H1 (cell line): ENCODE measurements around the gene TRAF3. TPM values are rescaled to one million over a fixed set of nuclear protein-coding genes. Genes with fewer than 3 reads are reported as not detected.

Source experiments
- CTCF ChIA-PET: fragments of 300-600 bp; sonication (Branson Sonifier 250); formaldehyde crosslinking; loops from one replicate; lab custom pipeline; 2021; ENCODE audit not compliant: partially characterized antibody; lab: Charles Lee
- POLR2A ChIA-PET: fragments of 300-600 bp; sonication (Branson Sonifier 250); formaldehyde crosslinking; loops from one replicate; lab custom pipeline; 2021; ENCODE audit warnings: inconsistent platforms; ENCODE audit not compliant: partially characterized antibody; lab: Charles Lee
- DNase-seq, 2 experiments: peaks; one replicate each; pipeline versions ENCODE4 v3.0.0 to v3.0.0-alpha.2; 2010 to 2022; ENCODE audit warnings: low spot score in 2 of 2, low read depth in 1 of 2, mixed read lengths in 1 of 2
- FAIRE-seq: peaks from 2 replicates; lab custom pipeline; 2011; peaks lifted over from hg19 to GRCh38; lab: Jason Lieb, UNC
- H2AFZ ChIP-seq: 2 replicates; pipeline ENCODE4 v1.8.1; 2012; ENCODE audit warnings: low read length, inconsistent platforms
- H2AK5ac ChIP-seq: 2 replicates; pipeline ENCODE4 v1.6.1; 2013; ENCODE audit warnings: low read depth, low read length
- H2BK120ac ChIP-seq: replicated peaks from 2 replicates; pipeline ENCODE3; 2013; ENCODE audit warnings: low read depth, low read length, inconsistent platforms
- H2BK12ac ChIP-seq: 2 replicates; pipeline ENCODE4 v1.6.1; 2013; ENCODE audit warnings: low read depth, low read length
- H2BK15ac ChIP-seq: 2 replicates; pipeline ENCODE4 v1.6.1; 2013; ENCODE audit warnings: low read length
- H2BK20ac ChIP-seq: 2 replicates; pipeline ENCODE4 v1.6.1; 2013; ENCODE audit warnings: low read length
- H2BK5ac ChIP-seq: 2 replicates; pipeline ENCODE4 v1.6.1; 2013; ENCODE audit warnings: low read depth, low read length
- H3K14ac ChIP-seq: 2 replicates; pipeline ENCODE4 v1.6.1; 2013; ENCODE audit warnings: inconsistent platforms; ENCODE audit not compliant: insufficient read length
- H3K18ac ChIP-seq: 2 replicates; pipeline ENCODE4 v1.6.1; 2013; ENCODE audit warnings: low read length; ENCODE audit errors: extremely low read depth
- H3K23ac ChIP-seq: 2 replicates; pipeline ENCODE4 v1.6.1; 2013; ENCODE audit warnings: inconsistent platforms; ENCODE audit not compliant: insufficient read length
- H3K23me2 ChIP-seq: 2 replicates; pipeline ENCODE4 v1.6.1; 2013; ENCODE audit warnings: low read depth, low read length
- H3K27ac ChIP-seq: 2 replicates; pipeline ENCODE4 v1.6.1; 2011; ENCODE audit warnings: low read depth, low read length, inconsistent platforms
- H3K27me3 ChIP-seq, 4 experiments: replicated peaks in 1 of 4; 1 replicate in 1 of 4; 2 replicates in 3 of 4; pipeline versions ENCODE4 v1.6.1 to v1.8.1; 2011 to 2013; ENCODE audit warnings: low read length in 3 of 4, mild to moderate bottlenecking in 3 of 4, inconsistent platforms in 2 of 4, mixed read lengths in 2 of 4, moderate library complexity in 1 of 4; ENCODE audit not compliant: control insufficient read depth in 3 of 4, insufficient read depth in 3 of 4; ENCODE audit errors: extremely low read depth in 1 of 4
- H3K36me3 ChIP-seq, 4 experiments: 2 replicates each; pipeline versions ENCODE4 v1.6.1 to v1.8.1; 2011 to 2013; ENCODE audit warnings: mild to moderate bottlenecking in 4 of 4, low read length in 3 of 4, moderate library complexity in 2 of 4, control low read depth in 1 of 4, inconsistent platforms in 1 of 4; ENCODE audit not compliant: insufficient read depth in 4 of 4, control insufficient read depth in 2 of 4
- H3K4ac ChIP-seq: replicated peaks from 2 replicates; pipeline ENCODE3; 2013; ENCODE audit warnings: low read length, low read depth, mixed read lengths, inconsistent platforms; ENCODE audit not compliant: insufficient read length
- H3K4me1 ChIP-seq, 4 experiments: replicated peaks in 1 of 4; 1 replicate in 1 of 4; 2 replicates in 3 of 4; pipeline versions ENCODE4 v1.6.1 to v1.8.1; 2011 to 2013; ENCODE audit warnings: low read length in 3 of 4, inconsistent platforms in 2 of 4, mixed read lengths in 1 of 4; ENCODE audit not compliant: insufficient read depth in 4 of 4, control insufficient read depth in 3 of 4
- H3K4me2 ChIP-seq, 2 experiments: 2 replicates each; pipeline versions ENCODE4 v1.6.1 to v1.8.1; 2011 to 2013; ENCODE audit warnings: low read depth in 2 of 2, low read length in 2 of 2, control low read depth in 1 of 2, inconsistent platforms in 1 of 2, mild to moderate bottlenecking in 1 of 2; ENCODE audit not compliant: insufficient read depth in 1 of 2
- H3K4me3 ChIP-seq, 4 experiments: fragments of 200-600, 300-600 bp in 1 of 4; sonication (generic), shearing (Covaris generic), sonication (Bioruptor Twin) in 1 of 4; 2 replicates each; pipeline versions ENCODE4 v1.5.1 to v1.8.1; 2011 to 2016; ENCODE audit warnings: low read length in 4 of 4, low read depth in 3 of 4, control low read depth in 2 of 4, inconsistent platforms in 2 of 4, mild to moderate bottlenecking in 2 of 4, mixed read lengths in 1 of 4, moderate library complexity in 1 of 4; ENCODE audit not compliant: insufficient read depth in 2 of 4; ENCODE audit errors: extremely low read depth in 1 of 4
- H3K56ac ChIP-seq: replicated peaks from 2 replicates; pipeline ENCODE3; 2013; ENCODE audit warnings: low read depth, mild to moderate bottlenecking, mixed read lengths, low read length, inconsistent platforms; ENCODE audit not compliant: insufficient read length
- H3K79me1 ChIP-seq: 2 replicates; pipeline ENCODE4 v1.6.1; 2013; ENCODE audit warnings: low read depth, low read length, control low read depth
- H3K79me2 ChIP-seq, 2 experiments: 2 replicates each; pipeline versions ENCODE4 v1.6.1 to v1.8.1; 2012 to 2013; ENCODE audit warnings: low read length in 2 of 2, mild to moderate bottlenecking in 2 of 2, inconsistent platforms in 1 of 2; ENCODE audit not compliant: insufficient read depth in 2 of 2, control insufficient read depth in 1 of 2
- H3K9ac ChIP-seq, 4 experiments: replicated peaks in 1 of 4; 1 replicate in 1 of 4; 2 replicates in 3 of 4; pipeline versions ENCODE4 v1.6.1 to v1.8.1; 2011 to 2013; ENCODE audit warnings: low read depth in 3 of 4, low read length in 3 of 4, control low read depth in 2 of 4, mild to moderate bottlenecking in 2 of 4, moderate library complexity in 2 of 4, inconsistent platforms in 1 of 4; ENCODE audit errors: extremely low read depth in 1 of 4
- H3K9me3 ChIP-seq, 2 experiments: 2 replicates each; pipeline versions ENCODE4 v1.6.1 to v1.8.1; 2012 to 2013; ENCODE audit warnings: mild to moderate bottlenecking in 2 of 2, moderate library complexity in 2 of 2, control low read depth in 1 of 2, inconsistent platforms in 1 of 2, low read depth in 1 of 2, low read length in 1 of 2, mixed read lengths in 1 of 2; ENCODE audit not compliant: insufficient read depth in 2 of 2
- H4K20me1 ChIP-seq, 2 experiments: replicated peaks in 1 of 2; 2 replicates each; pipeline versions ENCODE3 to v1.8.1; 2011 to 2013; ENCODE audit warnings: inconsistent platforms in 2 of 2, low read length in 2 of 2, mild to moderate bottlenecking in 1 of 2; ENCODE audit not compliant: insufficient read depth in 2 of 2, control insufficient read depth in 1 of 2
- H4K5ac ChIP-seq: 2 replicates; pipeline ENCODE4 v1.6.1; 2013; ENCODE audit warnings: low read length, low read depth, mixed read lengths, inconsistent platforms; ENCODE audit not compliant: insufficient read length
- H4K8ac ChIP-seq: 2 replicates; pipeline ENCODE4 v1.8.0; 2013; ENCODE audit warnings: mild to moderate bottlenecking, moderate library complexity, low read length, inconsistent platforms; ENCODE audit not compliant: insufficient read depth; ENCODE audit errors: extremely low read depth
- H4K91ac ChIP-seq: replicated peaks from 2 replicates; pipeline ENCODE3; 2013; ENCODE audit warnings: low read length, mixed read lengths, inconsistent platforms; ENCODE audit not compliant: insufficient read length
- BRCA1 ChIP-seq: IDR thresholded peaks from 2 replicates; pipeline ENCODE4 v1.6.1; 2012; ENCODE audit warnings: low read depth, low read length, improper control_type of control experiment
- NANOG ChIP-seq: IDR thresholded peaks from 2 replicates; pipeline ENCODE4 v1.6.1; 2011; ENCODE audit warnings: low read length, low read depth, mild to moderate bottlenecking, inconsistent platforms; ENCODE audit not compliant: insufficient read depth, poor library complexity, severe bottlenecking
- NRF1 ChIP-seq: IDR thresholded peaks from 2 replicates; pipeline ENCODE4 v1.6.1; 2011; ENCODE audit warnings: mild to moderate bottlenecking, low read depth, low read length, improper control_type of control experiment
- POLR2AphosphoS5 ChIP-seq: IDR thresholded peaks from 2 replicates; pipeline ENCODE4 v1.6.1; 2011; ENCODE audit warnings: low read depth, low read length
- RBBP5 ChIP-seq: IDR thresholded peaks from 2 replicates; pipeline ENCODE4 v1.7.1; 2012; ENCODE audit warnings: low read depth, mild to moderate bottlenecking, inconsistent platforms, low read length, moderate library complexity, borderline replicate concordance
- RNF2 ChIP-seq: fragments of 200-900, 300-1000 bp; sonication (generic); IDR thresholded peaks from 2 replicates; pipeline ENCODE4 v1.7.1; 2016; ENCODE audit warnings: borderline replicate concordance, low read depth, mild to moderate bottlenecking, antibody characterized with exemption, low read length; ENCODE audit not compliant: poor library complexity, severe bottlenecking; ENCODE audit errors: missing control alignments
- SIN3A ChIP-seq, 2 experiments: IDR thresholded peaks in 1 of 2; conservative IDR thresholded peaks in 1 of 2; 2 replicates each; pipeline ENCODE4 v1.6.1; 2011 to 2012; ENCODE audit warnings: low read length in 2 of 2, improper control_type of control experiment in 1 of 2, low read depth in 1 of 2, mild to moderate bottlenecking in 1 of 2
- SP4 ChIP-seq: IDR thresholded peaks from 2 replicates; pipeline ENCODE4 v1.6.1; 2012; ENCODE audit warnings: low read length, inconsistent platforms
- TAF7 ChIP-seq: optimal IDR thresholded peaks from 2 replicates; pipeline ENCODE3; 2011; ENCODE audit warnings: low read depth, mild to moderate bottlenecking, inconsistent platforms, low read length, moderate library complexity, borderline replicate concordance
- WGBS, 2 experiments: shearing (Covaris generic) in 1 of 2; methylation state at CpG; one replicate each; pipeline versions ENCODE4 v1.1.6 to v1.1.7; 2013 to 2015; ENCODE audit warnings: low lambda C conversion rate in 2 of 2, mixed read lengths in 2 of 2, inconsistent platforms in 1 of 2, low coverage in 1 of 2, missing lambda C conversion rate in 1 of 2; ENCODE audit not compliant: insufficient replicate concordance in 2 of 2, insufficient coverage in 1 of 2, insufficient read length in 1 of 2; ENCODE audit errors: extremely low coverage in 1 of 2, missing lambda C conversion rate in 1 of 2; 5-methylcytosine and 5-hydroxymethylcytosine counted together
- polyA plus RNA-seq, 7 experiments: library from polyadenylated mRNA; depleted of rRNA in 3 of 7; stranded (reverse) in 5 of 7; unstranded in 2 of 7; fragments of >200 nt in 5 of 7; fragments of 200-250 nt in 2 of 7; gene quantifications; 1 replicate in 5 of 7; 2 replicates in 1 of 7; 4 replicates in 1 of 7; pipeline versions ENCODE4 v1.2.1 to v1.2.3, GENCODE V29; 2011 to 2013; ENCODE audit warnings: missing spikeins in 2 of 7, mixed read lengths in 2 of 7
- total RNA-seq: library from RNA; stranded (reverse); fragmentation: NEBNext Ultra II Directional; extraction: Animal tissue kit (Norgen Biotek cat#: 25700); gene quantifications from 2 replicates; pipeline ENCODE4 v1.2.1, GENCODE V29; 2021
- TF ChIP-seq, protein P1 (sequence below): IDR thresholded peaks from 2 replicates; pipeline ENCODE4 v1.6.1; 2012; ENCODE audit warnings: inconsistent platforms

Gene TRAF3
- total and polyA plus RNA-seq, 2 of the 8 experiments (the other 6 are each of a cell fraction or from before 2014, with no cell fraction given) = 5.8 to 12.1 TPM

DNA sequence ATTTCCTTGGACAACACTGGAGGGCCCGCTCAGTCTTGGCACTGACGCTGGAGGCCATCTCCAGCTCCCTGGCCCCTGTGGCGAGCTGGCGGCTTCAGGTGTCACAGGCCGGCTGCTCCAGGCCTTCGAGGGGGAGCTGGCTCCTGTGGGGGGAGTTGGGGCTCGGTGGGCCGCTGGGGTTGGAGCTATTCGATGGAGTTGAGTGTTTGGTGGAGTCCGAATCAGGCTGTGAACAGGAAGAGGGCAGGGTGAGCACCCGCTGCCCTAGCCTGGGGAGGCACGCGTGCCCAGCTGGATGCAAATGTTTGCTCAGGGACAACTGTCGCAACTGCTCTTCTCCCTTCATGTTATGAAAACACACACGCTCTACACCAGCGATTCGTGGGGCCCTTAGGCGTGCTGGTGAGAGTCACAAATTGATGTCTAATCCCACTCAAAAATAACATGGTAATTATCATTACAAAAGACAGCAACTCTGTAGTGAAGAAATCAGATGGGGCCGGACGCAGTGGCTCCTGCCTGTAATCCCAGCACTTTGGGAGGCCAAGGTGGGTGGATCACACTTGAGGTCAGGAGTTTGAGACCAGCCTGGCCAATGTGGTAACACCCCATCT lies 156.5 kb downstream of the TRAF3 start:
- H3K9ac ChIP-seq = no peak overlapping the region
- no peak for TF ChIP-seq RNF2
- TF ChIP-seq SP4 = no peak
- TF ChIP-seq, protein P1, sequence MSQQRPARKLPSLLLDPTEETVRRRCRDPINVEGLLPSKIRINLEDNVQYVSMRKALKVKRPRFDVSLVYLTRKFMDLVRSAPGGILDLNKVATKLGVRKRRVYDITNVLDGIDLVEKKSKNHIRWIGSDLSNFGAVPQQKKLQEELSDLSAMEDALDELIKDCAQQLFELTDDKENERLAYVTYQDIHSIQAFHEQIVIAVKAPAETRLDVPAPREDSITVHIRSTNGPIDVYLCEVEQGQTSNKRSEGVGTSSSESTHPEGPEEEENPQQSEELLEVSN = no peak
- no peak for TF ChIP-seq NRF1
- TF ChIP-seq BRCA1 = no peak
- no peak for TF ChIP-seq POLR2AphosphoS5
- TF ChIP-seq SIN3A (conservative IDR thresholded peaks at IDR 0.05 in 1 of 2, IDR thresholded peaks at IDR 0.05 in 1 of 2; ENCODE audit: low read depth in 1 of 2, low read length in 2 of 2) = no peak
- TF ChIP-seq RBBP5 = no peak
- no peak for TF ChIP-seq NANOG
- TF ChIP-seq TAF7 = no peak
- TF ChIP-seq, all 59 proteins: peak for 0
- no peak overlapping the region for H3K56ac ChIP-seq
- H3K23me2 ChIP-seq = peaks cover 11% of the 10 kb centered on the region; the same call in 1 of the 2 replicates
- H2BK120ac ChIP-seq = no peak overlapping the region
- no peak overlapping the region for H2BK20ac ChIP-seq
- H3K14ac ChIP-seq = no peak overlapping the region
- WGBS, 2 experiments = 91% methylated on average over 20 of the region's 20 CpGs; no CpG with 5 or more reads in 1 of the 2 experiments
- no peak overlapping the region for H2AK5ac ChIP-seq
- no peak overlapping the region for H4K5ac ChIP-seq
- no peak overlapping the region for H2BK5ac ChIP-seq
- H2AFZ ChIP-seq = no peak overlapping the region
- H3K4me3 ChIP-seq = no peak overlapping the region
- H3K79me2 ChIP-seq = no peaks in the 10 kb centered on the region
- ChIA-PET CTCF (interaction anchor here (1.4 to 1.8 kb wide), 2 partner anchors 9 to 339 kb away, joined by 3 to 5 read pairs; no protein-coding TSS in a partner anchor), POLR2A (no interaction called here)
- no peak overlapping the region for H2BK12ac ChIP-seq
- no peak for DNase-seq
- H3K23ac ChIP-seq = no peak overlapping the region
- peaks cover 0 to 16% (median 13%) of the 10 kb centered on the region in 4 experiments; a peak in 6 of 7 replicates for H3K4me1 ChIP-seq
- H3K18ac ChIP-seq = no peak overlapping the region
- no peak for FAIRE-seq
- no peak overlapping the region for H2BK15ac ChIP-seq
- no peaks in the 10 kb centered on the region for H3K79me1 ChIP-seq
- no peaks in the 10 kb centered on the region for H3K9me3 ChIP-seq
- H3K27me3 ChIP-seq = peaks cover 18 to 30% (median 29%) of the 10 kb centered on the region in 4 experiments
- H3K4ac ChIP-seq = no peak overlapping the region
- H3K36me3 ChIP-seq = peaks cover 0 to 24% (median 6%) of the 10 kb centered on the region in 4 experiments; a peak in 5 of 8 replicates
- H4K91ac ChIP-seq = no peak overlapping the region
- H4K8ac ChIP-seq = no peak overlapping the region
- no peak overlapping the region for H3K4me2 ChIP-seq
- peaks cover 0 to 6% of the 10 kb centered on the region in 2 experiments for H4K20me1 ChIP-seq
- no peak overlapping the region for H3K27ac ChIP-seq
